Measurements from ENCODE around the gene TRIO.

TRIO gene

DNA sequence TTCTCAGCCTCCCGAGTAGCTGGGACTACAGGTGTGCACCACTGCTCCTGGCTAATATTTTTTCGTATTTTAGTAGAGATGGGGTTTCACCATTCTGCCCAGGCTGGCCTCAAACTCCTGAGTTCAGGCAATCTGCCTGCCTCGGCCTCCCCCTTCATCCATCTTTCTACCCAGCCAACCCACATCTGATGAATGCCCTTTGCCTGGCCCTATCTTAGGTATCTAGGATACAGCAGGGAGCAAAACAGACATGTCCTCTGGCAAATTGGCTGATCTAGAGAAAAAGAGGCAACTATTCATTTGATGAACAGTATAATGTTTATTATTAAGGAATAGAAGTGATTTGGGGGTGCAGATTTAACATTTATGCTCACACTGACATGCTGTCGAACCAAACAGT, 123.0 kb downstream of the TRIO start:
- ATAC-seq = 0 out of 3 replicates have a peak, but pooled peaks have one; percentile 7
- no peak for TF ChIP-seq SNAI2 (CRISPR knock-in tag; IDR thresholded peaks at IDR 0.05)
- TF ChIP-seq ZFP3 (CRISPR knock-in tag; IDR thresholded peaks at IDR 0.05) = no peak
- TF ChIP-seq, protein P1, sequence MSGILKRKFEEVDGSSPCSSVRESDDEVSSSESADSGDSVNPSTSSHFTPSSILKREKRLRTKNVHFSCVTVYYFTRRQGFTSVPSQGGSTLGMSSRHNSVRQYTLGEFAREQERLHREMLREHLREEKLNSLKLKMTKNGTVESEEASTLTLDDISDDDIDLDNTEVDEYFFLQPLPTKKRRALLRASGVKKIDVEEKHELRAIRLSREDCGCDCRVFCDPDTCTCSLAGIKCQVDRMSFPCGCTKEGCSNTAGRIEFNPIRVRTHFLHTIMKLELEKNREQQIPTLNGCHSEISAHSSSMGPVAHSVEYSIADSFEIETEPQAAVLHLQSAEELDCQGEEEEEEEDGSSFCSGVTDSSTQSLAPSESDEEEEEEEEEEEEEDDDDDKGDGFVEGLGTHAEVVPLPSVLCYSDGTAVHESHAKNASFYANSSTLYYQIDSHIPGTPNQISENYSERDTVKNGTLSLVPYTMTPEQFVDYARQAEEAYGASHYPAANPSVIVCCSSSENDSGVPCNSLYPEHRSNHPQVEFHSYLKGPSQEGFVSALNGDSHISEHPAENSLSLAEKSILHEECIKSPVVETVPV (CRISPR knock-in tag; IDR thresholded peaks at IDR 0.05) = no peak

DNA sequence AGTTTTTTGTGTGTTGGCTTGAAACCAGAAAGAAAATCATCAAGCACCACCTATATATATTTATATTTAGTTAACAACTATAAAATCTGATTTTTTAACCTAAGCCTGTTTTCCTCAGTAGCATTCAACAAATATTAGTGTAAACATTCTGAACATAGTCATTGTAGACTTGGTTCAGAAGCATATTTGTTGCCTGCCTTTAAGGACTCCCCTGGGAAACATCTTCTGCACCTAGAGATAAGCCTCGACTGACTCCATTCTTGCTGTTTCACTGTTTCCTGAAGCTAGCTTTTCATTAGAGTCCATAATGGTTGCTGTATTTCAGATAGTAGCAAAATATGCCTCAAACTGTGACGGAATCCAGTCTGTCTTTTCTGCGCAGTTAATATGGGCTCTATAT, 123.5 kb downstream of the TRIO start:
- no peak for TF ChIP-seq ZNF8 (CRISPR knock-in tag; IDR thresholded peaks at IDR 0.05)
- TF ChIP-seq, protein P2, sequence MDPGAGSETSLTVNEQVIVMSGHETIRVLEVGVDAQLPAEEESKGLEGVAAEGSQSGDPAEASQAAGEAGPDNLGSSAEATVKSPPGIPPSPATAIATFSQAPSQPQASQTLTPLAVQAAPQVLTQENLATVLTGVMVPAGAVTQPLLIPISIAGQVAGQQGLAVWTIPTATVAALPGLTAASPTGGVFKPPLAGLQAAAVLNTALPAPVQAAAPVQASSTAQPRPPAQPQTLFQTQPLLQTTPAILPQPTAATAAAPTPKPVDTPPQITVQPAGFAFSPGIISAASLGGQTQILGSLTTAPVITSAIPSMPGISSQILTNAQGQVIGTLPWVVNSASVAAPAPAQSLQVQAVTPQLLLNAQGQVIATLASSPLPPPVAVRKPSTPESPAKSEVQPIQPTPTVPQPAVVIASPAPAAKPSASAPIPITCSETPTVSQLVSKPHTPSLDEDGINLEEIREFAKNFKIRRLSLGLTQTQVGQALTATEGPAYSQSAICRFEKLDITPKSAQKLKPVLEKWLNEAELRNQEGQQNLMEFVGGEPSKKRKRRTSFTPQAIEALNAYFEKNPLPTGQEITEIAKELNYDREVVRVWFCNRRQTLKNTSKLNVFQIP (CRISPR knock-in tag; IDR thresholded peaks at IDR 0.05; ENCODE audit: borderline replicate concordance, low read depth) = no peak
- TF ChIP-seq TOX (CRISPR knock-in tag; IDR thresholded peaks at IDR 0.05; ENCODE audit: borderline replicate concordance) = no peak
- TF ChIP-seq GLIS3 (CRISPR knock-in tag; IDR thresholded peaks at IDR 0.05) = no peak
- TF ChIP-seq TCF4 (CRISPR knock-in tag; IDR thresholded peaks at IDR 0.05; ENCODE audit: borderline replicate concordance) = no peak
- TF ChIP-seq ZC3H10 (CRISPR knock-in tag; IDR thresholded peaks at IDR 0.05) = no peak
- TF ChIP-seq ZFP3 (CRISPR knock-in tag; IDR thresholded peaks at IDR 0.05) = no peak
- TF ChIP-seq ZFP30 (CRISPR knock-in tag; IDR thresholded peaks at IDR 0.05) = no peak
- TF ChIP-seq ZNF565 (CRISPR knock-in tag; conservative IDR thresholded peaks at IDR 0.05; ENCODE audit: low read depth) = no peak
- TF ChIP-seq ARNTL (CRISPR knock-in tag; IDR thresholded peaks at IDR 0.05; ENCODE audit: borderline replicate concordance, low read depth) = no peak
- TF ChIP-seq ESRRG (CRISPR knock-in tag; IDR thresholded peaks at IDR 0.05) = no peak
- no peak for TF ChIP-seq ZNF70 (CRISPR knock-in tag; IDR thresholded peaks at IDR 0.05)
- TF ChIP-seq, protein P3, sequence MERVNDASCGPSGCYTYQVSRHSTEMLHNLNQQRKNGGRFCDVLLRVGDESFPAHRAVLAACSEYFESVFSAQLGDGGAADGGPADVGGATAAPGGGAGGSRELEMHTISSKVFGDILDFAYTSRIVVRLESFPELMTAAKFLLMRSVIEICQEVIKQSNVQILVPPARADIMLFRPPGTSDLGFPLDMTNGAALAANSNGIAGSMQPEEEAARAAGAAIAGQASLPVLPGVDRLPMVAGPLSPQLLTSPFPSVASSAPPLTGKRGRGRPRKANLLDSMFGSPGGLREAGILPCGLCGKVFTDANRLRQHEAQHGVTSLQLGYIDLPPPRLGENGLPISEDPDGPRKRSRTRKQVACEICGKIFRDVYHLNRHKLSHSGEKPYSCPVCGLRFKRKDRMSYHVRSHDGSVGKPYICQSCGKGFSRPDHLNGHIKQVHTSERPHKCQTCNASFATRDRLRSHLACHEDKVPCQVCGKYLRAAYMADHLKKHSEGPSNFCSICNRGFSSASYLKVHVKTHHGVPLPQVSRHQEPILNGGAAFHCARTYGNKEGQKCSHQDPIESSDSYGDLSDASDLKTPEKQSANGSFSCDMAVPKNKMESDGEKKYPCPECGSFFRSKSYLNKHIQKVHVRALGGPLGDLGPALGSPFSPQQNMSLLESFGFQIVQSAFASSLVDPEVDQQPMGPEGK (CRISPR knock-in tag; IDR thresholded peaks at IDR 0.05; ENCODE audit: borderline replicate concordance) = no peak
- no peak for TF ChIP-seq RARB (CRISPR knock-in tag; IDR thresholded peaks at IDR 0.05)
- ATAC-seq = no peak

DNA sequence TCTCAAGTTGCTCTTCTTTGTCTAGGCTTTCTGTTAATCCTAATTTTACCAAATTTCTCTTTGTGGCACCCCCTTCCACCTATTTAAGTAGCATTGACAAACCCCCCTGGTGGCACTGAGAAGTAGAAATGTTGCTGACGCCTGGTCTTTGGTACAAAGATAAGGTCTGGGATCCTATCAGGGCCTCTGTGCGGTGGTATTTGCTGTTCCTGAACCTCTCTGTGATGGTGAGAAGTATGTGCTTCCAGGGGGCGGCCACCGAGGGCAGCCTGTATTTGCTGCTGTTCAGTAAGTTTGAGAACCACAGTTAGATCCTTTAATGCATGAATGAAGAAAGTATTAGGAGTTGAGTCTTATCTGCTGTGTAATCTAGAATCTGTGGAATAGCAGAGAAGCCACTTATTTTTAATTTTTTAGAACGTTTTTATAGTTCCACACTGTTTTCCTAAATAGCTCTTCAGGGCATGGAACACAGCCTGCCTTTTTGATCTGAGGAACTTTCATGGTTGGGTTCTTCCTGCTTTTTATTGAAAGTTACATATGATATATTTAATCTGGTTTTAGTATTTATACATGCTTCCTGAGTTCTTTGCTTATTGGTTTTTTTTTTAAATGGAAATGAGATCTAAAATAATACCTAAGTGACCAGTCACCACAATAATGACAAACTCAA, 124.2 kb downstream of the TRIO start:
- TF ChIP-seq ZFP30 (CRISPR knock-in tag; IDR thresholded peaks at IDR 0.05) = no peak
- no peak for TF ChIP-seq ZNF70 (CRISPR knock-in tag; IDR thresholded peaks at IDR 0.05)
- no peak for TF ChIP-seq SNAI2 (CRISPR knock-in tag; IDR thresholded peaks at IDR 0.05)
- TF ChIP-seq, protein P1 (CRISPR knock-in tag; IDR thresholded peaks at IDR 0.05) = no peak
- TF ChIP-seq, protein P3 (CRISPR knock-in tag; IDR thresholded peaks at IDR 0.05; ENCODE audit: borderline replicate concordance) = no peak
- TF ChIP-seq CSDC2 (CRISPR knock-in tag; IDR thresholded peaks at IDR 0.05) = no peak
- TF ChIP-seq ZNF565 (CRISPR knock-in tag; conservative IDR thresholded peaks at IDR 0.05; ENCODE audit: low read depth) = no peak
- ATAC-seq = peak; percentile 19

DNA sequence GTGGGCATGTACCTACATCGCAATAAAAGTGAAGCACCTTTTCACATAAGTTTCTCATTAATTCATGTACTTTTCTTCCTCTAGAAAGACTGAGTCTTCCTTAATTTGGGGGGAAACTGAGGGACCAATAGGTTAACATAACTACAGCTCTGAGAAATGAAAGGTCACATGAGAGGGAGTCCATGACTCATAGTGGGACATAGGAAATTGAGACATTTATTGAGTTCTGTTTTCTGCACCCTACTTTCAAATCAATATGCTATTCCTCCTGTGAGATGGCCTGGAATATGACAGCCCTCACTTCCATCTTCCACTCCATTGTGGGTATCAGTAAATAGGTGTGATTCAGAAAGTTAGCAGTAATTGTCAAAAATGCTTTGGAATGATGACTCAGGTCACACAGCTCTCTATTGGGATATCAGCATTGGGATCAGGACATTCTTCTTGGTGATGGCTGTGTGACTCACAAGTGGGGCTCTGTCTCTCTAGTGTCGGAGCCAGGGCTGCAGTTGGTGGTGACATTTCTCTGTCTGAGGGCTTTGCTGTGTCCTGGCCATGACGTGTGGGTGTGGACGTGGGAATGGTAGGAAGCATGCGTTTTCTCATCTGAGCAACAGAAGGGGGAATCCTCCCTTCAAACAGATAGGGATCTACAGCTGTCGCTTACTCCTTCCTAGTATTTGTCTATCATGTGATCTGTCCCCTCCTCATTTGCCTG, 125.0 kb downstream of the TRIO start:
- TF ChIP-seq ZNF70 (CRISPR knock-in tag; IDR thresholded peaks at IDR 0.05) (no peak), ZNF8 (CRISPR knock-in tag; IDR thresholded peaks at IDR 0.05) (no peak), GLIS3 (CRISPR knock-in tag; IDR thresholded peaks at IDR 0.05) (no peak), ZFP3 (CRISPR knock-in tag; IDR thresholded peaks at IDR 0.05) (peak; percentile 73), ISL1 (CRISPR knock-in tag; IDR thresholded peaks at IDR 0.05) (peak; percentile 39), ZNF565 (CRISPR knock-in tag; conservative IDR thresholded peaks at IDR 0.05; ENCODE audit: low read depth) (no peak)
- peak; percentile 20 for ATAC-seq
